ENCODE data around the gene TMEM239. TPM values are rescaled to one million over a fixed set of nuclear protein-coding genes. Genes with fewer than 3 reads are reported as not detected.

The TMEM239 gene
- total RNA-seq (2021): not detected in 2 replicates
- not detected for Bru-seq, nascent RNA
- BruChase-seq, experiment 1, labeled RNA remaining after a 2-hour chase: not detected
- percentile 26 among the genes with signal in this experiment for BruChase-seq, experiment 2, labeled RNA remaining after a 6-hour chase
- long read RNA-seq: 0 reads

GRCh38 chr20:2816030-2816582, at the start of gene TMEM239:
TMEM239 (plus strand) TSS chr20:2816364; CDS start chr20:2816555, 191 bp downstream.
- Histone ChIP-seq H3K27me3 (ENCODE audit: insufficient read depth, low read depth) (no peaks in the 10 kb centered on the region), H3K4me3 (no peak within 1 kb of the TSS), H3K79me2 (ENCODE audit: low read depth) (no peaks in the 10 kb centered on the region), H3F3A (ENCODE audit: insufficient read depth, low read depth) (peaks cover 21% of the 10 kb centered on the region), H3K36me3 (ENCODE audit: low read depth) (no peaks in the 10 kb centered on the region), H4K20me1 (ENCODE audit: insufficient read depth) (no peaks in the 10 kb centered on the region), H3K4me1 (replicated peaks; ENCODE audit: insufficient read depth) (peaks cover 28% of the 10 kb centered on the region), H2AFZ (no peak within 1 kb of the TSS), H3K9me3 (ENCODE audit: insufficient read depth, low read depth) (no peaks in the 10 kb centered on the region), H3K9me2 (ENCODE audit: insufficient read depth) (no peaks in the 10 kb centered on the region), H3K4me2 (peak within 1 kb of the TSS; percentile 71), H3K27ac (peak within 1 kb of the TSS; percentile 63)
- intact Hi-C loops (cut with micrococcal nuclease; ENCODE audit: unreplicated experiment): no loop called here
- ChIA-PET CTCF (no interaction called here), POLR2A (ENCODE audit: unreplicated experiment) (no interaction called here)
- BruUV-seq (replicated peaks): no TSS peak
- DNase-seq: no peak
- TF ChIP-seq EZH2 (IDR thresholded peaks at IDR 0.05; ENCODE audit: low read depth): no peak
- TF ChIP-seq CTCF (conservative IDR thresholded peaks at IDR 0.05): no peak

- POLR2A ChIA-PET (ENCODE audit: unreplicated experiment): interaction anchor here (0.6 to 0.7 kb wide), 4 partner anchors 417 to 1917 kb away, joined by 3 to 9 read pairs (median 8); partner anchors contain the start of gene ADISSP
- no peak overlapping the region for H3K27ac ChIP-seq
Measured at GRCh38 chr20:2767768-2768631, 48.2 kb upstream of the TMEM239 start.

More at GRCh38 chr20:2767768-2768631, 48.2 kb upstream of the TMEM239 start:
- intact Hi-C loops (cut with micrococcal nuclease; ENCODE audit: unreplicated experiment): loop anchor here (1.0 to 2.0 kb wide), 2 partner anchors 46 to 73 kb away; partner anchors contain the start of genes C20orf141, PCED1A and VPS16
- Histone ChIP-seq H3F3A (ENCODE audit: insufficient read depth, low read depth) (no peaks in the 10 kb centered on the region; the same call in 1 of the 2 replicates), H3K27me3 (ENCODE audit: insufficient read depth, low read depth) (no peaks in the 10 kb centered on the region), H3K9me3 (ENCODE audit: insufficient read depth, low read depth) (no peaks in the 10 kb centered on the region), H3K36me3 (ENCODE audit: low read depth) (no peaks in the 10 kb centered on the region), H3K9me2 (ENCODE audit: insufficient read depth) (no peaks in the 10 kb centered on the region), H3K79me2 (ENCODE audit: low read depth) (no peaks in the 10 kb centered on the region), H3K4me1 (replicated peaks; ENCODE audit: insufficient read depth) (peaks cover 8% of the 10 kb centered on the region), H2AFZ (no peak overlapping the region; the same call in 1 of the 2 replicates), H4K20me1 (ENCODE audit: insufficient read depth) (no peaks in the 10 kb centered on the region), H3K4me2 (peak overlapping the region; percentile 52), H3K4me3 (no peak overlapping the region)
- TF ChIP-seq CTCF (conservative IDR thresholded peaks at IDR 0.05) (no peak), EZH2 (IDR thresholded peaks at IDR 0.05; ENCODE audit: low read depth) (no peak)
- CTCF ChIA-PET: interaction anchor here (0.6 to 0.9 kb wide), 2 partner anchors 47 to 509 kb away, joined by 3 read pairs; partner anchors contain the start of gene C20orf141
- BruUV-seq (replicated peaks): no TSS peak
- peak; percentile 85 to 94 for DNase-seq
